Measurements from ENCODE around the gene IPCEF1. TPM values are rescaled to one million over a fixed set of nuclear protein-coding genes. Genes with fewer than 3 reads are reported as not detected.
"Not testable (repeated sequence)": the region's sequence is repeated elsewhere in the genome, so short reads cannot be mapped to it uniquely, and the experiment has no call there.

Gene IPCEF1
- total and polyA plus RNA-seq, 8 donors: 2.4 to 6.9 (median 5.4) TPM

- Histone ChIP-seq H3K4me3 (no peak overlapping the region), H3K27ac (no peak overlapping the region), H3K4me1 (no peaks in the 10 kb centered on the region), H3K36me3 (peaks cover 0 to 12% of the 10 kb centered on the region in 2 donors), H3K27me3 (no peaks in the 10 kb centered on the region), H3K9me3 (no peaks in the 10 kb centered on the region)
- intact Hi-C loops (cut with DNase I): no loop called here
- DNase-seq (no peak), ATAC-seq (no peak)
- TF ChIP-seq CTCF (IDR thresholded peaks at IDR 0.05): no peak
These were observed 149.6 kb downstream of the IPCEF1 start for GRCh38 chr6:154206996-154207395.

- intact Hi-C loops (cut with DNase I): no loop called here
- Histone ChIP-seq H3K9me3 (no peaks in the 10 kb centered on the region), H3K36me3 (peaks cover 0 to 9% of the 10 kb centered on the region in 2 donors), H3K27me3 (no peaks in the 10 kb centered on the region), H3K4me3 (no peak overlapping the region), H3K27ac (no peak overlapping the region), H3K4me1 (no peaks in the 10 kb centered on the region)
- TF ChIP-seq CTCF (IDR thresholded peaks at IDR 0.05): no peak
- no peak for ATAC-seq
- DNase-seq: no peak
These were observed 150.5 kb downstream of the IPCEF1 start for GRCh38 chr6:154206141-154206540.

- DNase-seq (no peak), ATAC-seq (no peak)
- Histone ChIP-seq H3K4me3 (no peak overlapping the region), H3K27me3 (no peaks in the 10 kb centered on the region), H3K9me3 (no peaks in the 10 kb centered on the region), H3K36me3 (peaks cover 0 to 17% of the 10 kb centered on the region in 2 donors), H3K4me1 (peaks cover 0 to under 1% of the 10 kb centered on the region in 2 donors), H3K27ac (peak overlapping the region in 1 of 2 donors; percentile 67)
- intact Hi-C loops (cut with DNase I): no loop called here
- TF ChIP-seq CTCF (IDR thresholded peaks at IDR 0.05): no peak
These were observed 153.6 kb downstream of the IPCEF1 start for GRCh38 chr6:154202958-154203357.

GRCh38 chr6:154202339-154202738 lies 154.3 kb downstream of the IPCEF1 start:
- no peak overlapping the region for H3K4me3 ChIP-seq
- TF ChIP-seq CTCF (IDR thresholded peaks at IDR 0.05): no peak
- ATAC-seq (peak; percentile 52), DNase-seq (no peak)
- H3K4me1 ChIP-seq: peaks cover 3 to 6% of the 10 kb centered on the region in 2 donors
- intact Hi-C loops (cut with DNase I): no loop called here
- peak overlapping the region in 1 of 2 donors; percentile 67 for H3K27ac ChIP-seq
- H3K27me3 ChIP-seq: no peaks in the 10 kb centered on the region
- no peaks in the 10 kb centered on the region for H3K9me3 ChIP-seq
- peaks cover 0 to 11% of the 10 kb centered on the region in 2 donors for H3K36me3 ChIP-seq

GRCh38 chr6:154201688-154202087 lies 154.9 kb downstream of the IPCEF1 start:
- ATAC-seq: peak; percentile 46
- H3K36me3 ChIP-seq: peaks cover 0 to 11% of the 10 kb centered on the region in 2 donors
- intact Hi-C loops (cut with DNase I); DNase-seq; H3K27me3 ChIP-seq; H3K9me3 ChIP-seq; H3K4me3 ChIP-seq: not testable (repeated sequence)
- H3K4me1 ChIP-seq: peaks cover 3 to 11% of the 10 kb centered on the region in 2 donors
- H3K27ac ChIP-seq: peak overlapping the region in 1 of 2 donors; percentile 67
